ENCODE results near the gene PROM1. TPM values are rescaled to one million over a fixed set of nuclear protein-coding genes. Genes with fewer than 3 reads are reported as not detected.

Gene PROM1
- total RNA-seq, 2 experiments from 2014 or later: not detected

DNA sequence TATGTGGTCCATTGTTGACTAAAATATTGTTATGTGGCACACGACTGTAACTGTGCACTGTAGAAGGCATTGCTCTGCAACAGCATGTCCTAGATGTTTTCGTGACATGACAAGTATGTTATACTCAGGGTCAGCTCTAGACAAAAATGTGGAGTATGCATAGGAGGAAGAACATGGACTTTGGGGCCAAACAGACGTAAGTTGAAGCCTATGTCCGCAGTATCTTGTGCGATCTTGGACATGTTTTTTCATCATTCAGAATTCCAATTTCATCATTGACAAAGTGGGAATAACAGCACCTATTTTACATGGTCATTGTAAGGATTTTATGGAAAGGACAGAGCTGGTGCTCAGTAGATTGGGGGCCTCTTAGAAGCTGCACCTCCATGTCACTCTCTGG, 27.7 kb upstream of the PROM1 start:
- H3K4me3 Mint-ChIP-seq: no peak overlapping the region
- no peaks in the 10 kb centered on the region for H3K36me3 Mint-ChIP-seq (ENCODE audit: low read depth)
- peaks cover 0 to 4% of the 10 kb centered on the region in 2 experiments for H3K27me3 ChIP-seq (ENCODE audit: control insufficient read depth in 1 of 2, insufficient read depth in 2 of 2, low read length in 2 of 2)
- H3K9me3 Mint-ChIP-seq: no peaks in the 10 kb centered on the region
- POLR2A ChIA-PET: interaction anchor here (0.6 kb wide), 1 partner anchor 1225 kb away, joined by 3 read pairs; no protein-coding TSS in a partner anchor
- ATAC-seq (ENCODE audit: poor library complexity) (no peak), DNase-seq (no peak)
- H3K4me1 ChIP-seq (ENCODE audit: insufficient read depth, low read length): no peaks in the 10 kb centered on the region
- no peaks in the 10 kb centered on the region for H3K9me3 ChIP-seq (ENCODE audit: control insufficient read depth in 1 of 2, insufficient read depth in 1 of 2, low read length in 2 of 2)
- no peak overlapping the region for H3K4me3 ChIP-seq (ENCODE audit: low read length)
- TF ChIP-seq, protein P1, sequence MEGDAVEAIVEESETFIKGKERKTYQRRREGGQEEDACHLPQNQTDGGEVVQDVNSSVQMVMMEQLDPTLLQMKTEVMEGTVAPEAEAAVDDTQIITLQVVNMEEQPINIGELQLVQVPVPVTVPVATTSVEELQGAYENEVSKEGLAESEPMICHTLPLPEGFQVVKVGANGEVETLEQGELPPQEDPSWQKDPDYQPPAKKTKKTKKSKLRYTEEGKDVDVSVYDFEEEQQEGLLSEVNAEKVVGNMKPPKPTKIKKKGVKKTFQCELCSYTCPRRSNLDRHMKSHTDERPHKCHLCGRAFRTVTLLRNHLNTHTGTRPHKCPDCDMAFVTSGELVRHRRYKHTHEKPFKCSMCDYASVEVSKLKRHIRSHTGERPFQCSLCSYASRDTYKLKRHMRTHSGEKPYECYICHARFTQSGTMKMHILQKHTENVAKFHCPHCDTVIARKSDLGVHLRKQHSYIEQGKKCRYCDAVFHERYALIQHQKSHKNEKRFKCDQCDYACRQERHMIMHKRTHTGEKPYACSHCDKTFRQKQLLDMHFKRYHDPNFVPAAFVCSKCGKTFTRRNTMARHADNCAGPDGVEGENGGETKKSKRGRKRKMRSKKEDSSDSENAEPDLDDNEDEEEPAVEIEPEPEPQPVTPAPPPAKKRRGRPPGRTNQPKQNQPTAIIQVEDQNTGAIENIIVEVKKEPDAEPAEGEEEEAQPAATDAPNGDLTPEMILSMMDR (IDR thresholded peaks at IDR 0.05): no peak
- H3K36me3 ChIP-seq (ENCODE audit: insufficient read depth, low read length): no peaks in the 10 kb centered on the region
- intact Hi-C loops (cut with DNase I, micrococcal nuclease): no loop called here
- no peak overlapping the region for H3K27ac ChIP-seq (ENCODE audit: low read depth in 1 of 2, low read length in 2 of 2)
- CTCF ChIA-PET: no interaction called here
- no peaks in the 10 kb centered on the region for H3K4me1 Mint-ChIP-seq (ENCODE audit: low read depth)
- peaks cover 26% of the 10 kb centered on the region for H3K27me3 Mint-ChIP-seq
- no peak overlapping the region for H3K27ac Mint-ChIP-seq

DNA sequence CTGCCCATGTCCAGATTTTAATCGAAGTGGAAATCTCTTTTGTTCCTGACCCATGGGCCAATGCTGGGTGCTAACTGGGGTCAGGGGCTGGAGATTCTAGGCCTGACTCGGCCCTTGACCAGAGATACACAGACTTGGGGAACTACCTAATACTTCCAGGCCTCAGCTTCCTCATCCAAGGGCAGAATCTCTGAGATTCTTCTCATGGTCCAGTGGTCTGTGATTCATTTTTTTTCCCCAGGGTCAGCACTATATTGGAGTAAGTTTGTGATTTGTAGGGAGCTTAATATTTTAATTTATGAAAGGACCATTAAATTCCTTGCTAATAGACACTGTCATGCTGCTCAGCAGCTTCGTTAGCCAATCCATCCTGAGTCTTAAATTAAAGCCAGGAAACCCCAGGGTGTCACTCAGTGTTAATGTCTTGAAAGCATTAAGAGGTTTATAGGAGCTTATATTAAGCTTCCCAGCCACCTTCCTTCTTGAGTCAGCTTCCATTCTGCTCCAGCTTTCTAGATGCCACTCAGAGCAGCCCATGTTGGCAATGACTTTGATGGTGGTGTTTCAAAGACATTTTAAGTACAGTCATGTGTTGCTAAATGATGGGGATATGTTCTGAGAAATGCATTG, 27.0 kb upstream of the PROM1 start:
- Mint-ChIP-seq H3K9me3 (no peaks in the 10 kb centered on the region), H3K4me3 (no peak overlapping the region), H3K27me3 (peaks cover 18% of the 10 kb centered on the region), H3K36me3 (ENCODE audit: low read depth) (no peaks in the 10 kb centered on the region), H3K4me1 (ENCODE audit: low read depth) (no peaks in the 10 kb centered on the region), H3K27ac (no peak overlapping the region)
- Histone ChIP-seq H3K9me3 (ENCODE audit: control insufficient read depth in 1 of 2, insufficient read depth in 1 of 2, low read length in 2 of 2) (no peaks in the 10 kb centered on the region), H3K27ac (ENCODE audit: low read depth in 1 of 2, low read length in 2 of 2) (no peak overlapping the region), H3K36me3 (ENCODE audit: insufficient read depth, low read length) (no peaks in the 10 kb centered on the region), H3K4me3 (ENCODE audit: low read length) (no peak overlapping the region), H3K4me1 (ENCODE audit: insufficient read depth, low read length) (no peaks in the 10 kb centered on the region), H3K27me3 (ENCODE audit: control insufficient read depth in 1 of 2, insufficient read depth in 2 of 2, low read length in 2 of 2) (peaks cover 0 to 4% of the 10 kb centered on the region in 2 experiments)
- no peak for DNase-seq
- POLR2A ChIA-PET: interaction anchor here (0.6 kb wide), 1 partner anchor 1226 kb away, joined by 3 read pairs; no protein-coding TSS in a partner anchor
- TF ChIP-seq, protein P1 (IDR thresholded peaks at IDR 0.05): no peak
- CTCF ChIA-PET: interaction anchor here (0.6 kb wide), 1 partner anchor 1176 kb away, joined by 3 read pairs; no protein-coding TSS in a partner anchor
- intact Hi-C loops (cut with DNase I, micrococcal nuclease): no loop called here
- no peak for ATAC-seq (ENCODE audit: poor library complexity)

GRCh38 chr4:16110199-16110598, 26.4 kb upstream of the PROM1 start:
- Histone ChIP-seq H3K9me3 (ENCODE audit: control insufficient read depth in 1 of 2, insufficient read depth in 1 of 2, low read length in 2 of 2) (no peaks in the 10 kb centered on the region), H3K4me1 (ENCODE audit: insufficient read depth, low read length) (no peaks in the 10 kb centered on the region), H3K27me3 (ENCODE audit: control insufficient read depth in 1 of 2, insufficient read depth in 2 of 2, low read length in 2 of 2) (peaks cover 0 to 4% of the 10 kb centered on the region in 2 experiments), H3K36me3 (ENCODE audit: insufficient read depth, low read length) (no peaks in the 10 kb centered on the region), H3K27ac (ENCODE audit: low read depth in 1 of 2, low read length in 2 of 2) (no peak overlapping the region), H3K4me3 (ENCODE audit: low read length) (no peak overlapping the region)
- ATAC-seq (ENCODE audit: poor library complexity): no peak
- H3K4me1 Mint-ChIP-seq (ENCODE audit: low read depth): no peaks in the 10 kb centered on the region
- no peaks in the 10 kb centered on the region for H3K36me3 Mint-ChIP-seq (ENCODE audit: low read depth)
- POLR2A ChIA-PET: no interaction called here
- peaks cover 18% of the 10 kb centered on the region for H3K27me3 Mint-ChIP-seq
- no peaks in the 10 kb centered on the region for H3K9me3 Mint-ChIP-seq
- CTCF ChIA-PET: interaction anchor here (0.6 kb wide), 1 partner anchor 1177 kb away, joined by 3 read pairs; no protein-coding TSS in a partner anchor
- intact Hi-C loops (cut with DNase I, micrococcal nuclease): no loop called here
- no peak overlapping the region for H3K27ac Mint-ChIP-seq
- no peak for DNase-seq
- no peak overlapping the region for H3K4me3 Mint-ChIP-seq
- TF ChIP-seq, protein P1 (IDR thresholded peaks at IDR 0.05): no peak
